ENCODE data around the gene LAMA2. TPM values are rescaled to one million over a fixed set of nuclear protein-coding genes. Genes with fewer than 3 reads are reported as not detected.

LAMA2 gene
- total RNA-seq, 2 donors from 2014 or later = 111 to 217 TPM

DNA sequence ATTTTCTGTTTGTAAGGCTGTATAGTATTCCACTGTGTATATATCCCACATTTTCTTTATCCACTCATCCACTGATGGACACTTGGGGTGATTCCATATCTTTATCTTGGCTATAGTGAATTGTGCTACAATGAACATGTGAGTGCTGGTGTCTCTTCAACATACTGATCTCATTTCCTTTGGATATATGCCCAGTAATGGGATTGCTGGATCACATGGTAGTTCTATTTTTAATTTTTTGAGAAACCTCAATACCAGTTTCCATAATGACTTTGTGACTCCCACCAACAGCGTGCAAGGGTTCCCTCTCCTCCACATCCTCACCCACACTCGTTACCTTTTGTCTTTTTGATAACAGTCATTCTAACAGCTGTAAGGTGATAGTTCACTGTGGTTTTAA is 661.0 kb downstream of the LAMA2 start:
- Histone ChIP-seq H3K27ac (no peak overlapping the region), H3K27me3 (replicated peaks; ENCODE audit: insufficient read depth) (no peaks in the 10 kb centered on the region), H3K4me1 (ENCODE audit: control insufficient read depth in 1 of 2, low read depth in 2 of 2) (no peaks in the 10 kb centered on the region), H3K36me3 (no peaks in the 10 kb centered on the region), H3K4me3 (no peak overlapping the region), H3K9me3 (no peaks in the 10 kb centered on the region)
- no peak for DNase-seq (ENCODE audit: low spot score)
- no peak for ATAC-seq (ENCODE audit: insufficient number of reproducible peaks, low FRiP score, low read depth)
- TF ChIP-seq, protein P1, sequence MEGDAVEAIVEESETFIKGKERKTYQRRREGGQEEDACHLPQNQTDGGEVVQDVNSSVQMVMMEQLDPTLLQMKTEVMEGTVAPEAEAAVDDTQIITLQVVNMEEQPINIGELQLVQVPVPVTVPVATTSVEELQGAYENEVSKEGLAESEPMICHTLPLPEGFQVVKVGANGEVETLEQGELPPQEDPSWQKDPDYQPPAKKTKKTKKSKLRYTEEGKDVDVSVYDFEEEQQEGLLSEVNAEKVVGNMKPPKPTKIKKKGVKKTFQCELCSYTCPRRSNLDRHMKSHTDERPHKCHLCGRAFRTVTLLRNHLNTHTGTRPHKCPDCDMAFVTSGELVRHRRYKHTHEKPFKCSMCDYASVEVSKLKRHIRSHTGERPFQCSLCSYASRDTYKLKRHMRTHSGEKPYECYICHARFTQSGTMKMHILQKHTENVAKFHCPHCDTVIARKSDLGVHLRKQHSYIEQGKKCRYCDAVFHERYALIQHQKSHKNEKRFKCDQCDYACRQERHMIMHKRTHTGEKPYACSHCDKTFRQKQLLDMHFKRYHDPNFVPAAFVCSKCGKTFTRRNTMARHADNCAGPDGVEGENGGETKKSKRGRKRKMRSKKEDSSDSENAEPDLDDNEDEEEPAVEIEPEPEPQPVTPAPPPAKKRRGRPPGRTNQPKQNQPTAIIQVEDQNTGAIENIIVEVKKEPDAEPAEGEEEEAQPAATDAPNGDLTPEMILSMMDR (IDR thresholded peaks at IDR 0.05) = no peak

DNA sequence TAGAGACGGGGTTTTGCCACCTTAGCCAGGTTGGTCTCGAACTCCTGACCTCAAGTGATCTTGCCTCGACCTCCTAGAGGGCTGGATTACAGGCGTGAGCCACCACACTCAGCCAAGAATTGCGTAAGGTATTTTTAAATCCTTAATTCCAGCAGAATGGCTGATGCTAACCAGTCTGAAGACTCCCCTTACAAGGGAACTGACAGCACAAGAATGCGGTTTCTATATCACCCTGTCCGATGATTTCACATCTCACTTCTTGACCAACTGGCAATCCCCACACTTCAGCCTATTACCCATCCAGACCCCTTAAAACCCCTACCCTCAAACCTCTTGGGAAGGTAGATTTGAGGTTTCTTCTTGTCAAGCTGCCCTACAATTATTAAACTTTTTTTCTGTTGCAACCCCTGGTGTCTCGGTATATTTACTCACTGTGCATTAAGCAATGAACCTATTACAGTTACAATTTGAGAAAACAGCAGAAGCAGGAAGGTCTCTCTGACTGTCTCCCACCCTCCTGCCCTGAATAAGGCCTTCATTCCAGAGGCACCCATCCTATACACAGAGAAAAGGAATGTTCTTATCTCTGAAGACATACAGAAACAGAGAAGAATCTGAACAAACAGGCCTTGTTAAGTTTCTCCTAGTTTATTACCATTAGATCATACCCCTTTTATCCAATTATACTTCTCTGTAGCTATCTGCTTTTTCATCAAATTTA is 662.1 kb downstream of the LAMA2 start:
- TF ChIP-seq, protein P1 (IDR thresholded peaks at IDR 0.05) = no peak
- H3K4me3 ChIP-seq = no peak overlapping the region
- no peaks in the 10 kb centered on the region for H3K36me3 ChIP-seq
- ATAC-seq (ENCODE audit: insufficient number of reproducible peaks, low FRiP score, low read depth) (no peak), DNase-seq (ENCODE audit: low spot score) (no peak)
- no peaks in the 10 kb centered on the region for H3K4me1 ChIP-seq (ENCODE audit: control insufficient read depth in 1 of 2, low read depth in 2 of 2)
- H3K27me3 ChIP-seq (replicated peaks; ENCODE audit: insufficient read depth) = no peaks in the 10 kb centered on the region
- H3K9me3 ChIP-seq = no peaks in the 10 kb centered on the region
- no peak overlapping the region for H3K27ac ChIP-seq

DNA sequence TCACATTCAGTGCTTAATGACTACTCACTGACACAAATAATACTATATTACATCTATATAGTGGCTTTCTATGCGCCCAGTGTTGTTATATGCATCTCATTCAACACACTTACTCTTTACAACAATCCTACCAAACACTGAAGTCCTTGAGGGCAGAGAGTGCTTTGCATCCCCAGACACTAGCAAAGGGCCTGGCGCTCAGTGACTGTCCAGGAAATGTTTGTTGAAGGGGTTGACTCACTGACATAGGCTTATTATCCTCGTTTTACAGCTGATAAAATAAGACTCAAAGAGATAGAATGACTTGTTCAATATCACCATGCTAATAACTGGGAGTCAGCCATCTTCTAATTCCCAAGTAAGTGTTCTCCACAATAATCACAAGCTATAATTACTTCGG is 663.8 kb downstream of the LAMA2 start:
- TF ChIP-seq, protein P1 (IDR thresholded peaks at IDR 0.05) = no peak
- Histone ChIP-seq H3K36me3 (no peaks in the 10 kb centered on the region), H3K4me3 (no peak overlapping the region), H3K27me3 (replicated peaks; ENCODE audit: insufficient read depth) (no peaks in the 10 kb centered on the region), H3K9me3 (no peaks in the 10 kb centered on the region), H3K27ac (no peak overlapping the region), H3K4me1 (ENCODE audit: control insufficient read depth in 1 of 2, low read depth in 2 of 2) (no peaks in the 10 kb centered on the region)
- DNase-seq (ENCODE audit: low spot score) (no peak), ATAC-seq (ENCODE audit: insufficient number of reproducible peaks, low FRiP score, low read depth) (no peak)

DNA sequence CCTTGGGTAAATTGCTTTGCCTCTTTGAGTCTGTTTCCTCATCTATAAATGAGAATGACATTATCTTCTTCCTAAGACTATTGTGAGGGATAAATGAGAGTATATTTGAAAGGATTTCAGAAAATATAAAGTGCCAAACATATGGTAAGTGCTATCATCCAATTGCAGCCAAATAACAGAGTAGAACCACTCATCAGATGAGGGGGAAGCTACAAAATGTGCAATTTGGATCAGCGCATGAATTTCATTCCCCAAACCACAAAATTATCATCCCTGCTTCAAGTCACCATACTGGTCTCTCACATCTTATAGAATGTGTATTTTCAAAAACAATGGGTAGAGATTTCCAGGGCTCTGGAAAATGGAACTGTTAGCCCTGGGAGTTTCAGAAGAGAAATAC is 668.5 kb downstream of the LAMA2 start:
- no peak overlapping the region for H3K27ac ChIP-seq
- H3K9me3 ChIP-seq = no peaks in the 10 kb centered on the region
- DNase-seq (ENCODE audit: low spot score) (no peak), ATAC-seq (ENCODE audit: insufficient number of reproducible peaks, low FRiP score, low read depth) (no peak)
- no peaks in the 10 kb centered on the region for H3K4me1 ChIP-seq (ENCODE audit: control insufficient read depth in 1 of 2, low read depth in 2 of 2)
- no peaks in the 10 kb centered on the region for H3K27me3 ChIP-seq (replicated peaks; ENCODE audit: insufficient read depth)
- no peaks in the 10 kb centered on the region for H3K36me3 ChIP-seq
- H3K4me3 ChIP-seq = no peak overlapping the region
- TF ChIP-seq, protein P1 (IDR thresholded peaks at IDR 0.05) = no peak

DNA sequence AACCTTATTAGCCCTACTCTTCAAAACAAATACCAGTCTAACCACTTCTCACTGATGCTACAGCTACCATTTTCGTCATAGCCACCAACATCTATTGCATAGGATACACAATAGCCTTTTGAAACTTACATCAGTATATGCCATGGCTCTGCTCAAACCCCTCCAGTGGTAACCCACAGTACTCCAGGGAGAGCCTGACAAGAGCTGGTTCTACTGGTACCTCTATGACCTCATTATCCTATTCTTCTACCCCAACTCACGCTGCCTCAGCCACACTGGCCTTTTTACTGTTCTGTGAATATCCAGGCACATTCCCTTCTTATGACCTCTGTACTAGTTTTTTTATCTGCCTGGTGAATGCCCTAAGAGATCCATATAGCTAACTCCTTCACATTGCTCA is 669.5 kb downstream of the LAMA2 start:
- Histone ChIP-seq H3K36me3 (no peaks in the 10 kb centered on the region), H3K4me3 (no peak overlapping the region), H3K9me3 (no peaks in the 10 kb centered on the region), H3K27ac (no peak overlapping the region), H3K4me1 (ENCODE audit: control insufficient read depth in 1 of 2, low read depth in 2 of 2) (no peaks in the 10 kb centered on the region), H3K27me3 (replicated peaks; ENCODE audit: insufficient read depth) (no peaks in the 10 kb centered on the region)
- TF ChIP-seq, protein P1 (IDR thresholded peaks at IDR 0.05) = no peak
- DNase-seq (ENCODE audit: low spot score) (no peak), ATAC-seq (ENCODE audit: insufficient number of reproducible peaks, low FRiP score, low read depth) (no peak)
